ENCODE data around the gene SSH2.

DNA sequence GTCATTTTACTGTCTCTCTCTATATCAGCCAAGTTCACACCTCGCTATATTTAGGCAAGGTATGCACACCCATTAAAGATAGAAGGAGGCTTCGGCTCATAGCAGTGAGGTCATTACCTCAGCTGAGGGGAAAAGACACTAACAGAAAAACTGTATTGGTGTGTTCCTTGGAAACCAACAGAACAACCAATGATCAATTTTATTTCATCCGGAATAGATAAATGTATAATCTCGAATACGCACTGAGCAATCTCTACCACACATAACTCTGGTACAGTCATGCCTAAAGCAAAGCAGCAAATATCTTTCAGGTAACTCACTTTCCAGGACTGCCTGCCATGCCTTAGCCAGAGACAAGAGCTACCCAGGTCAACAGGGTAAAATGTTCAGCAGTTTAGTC, 197.4 kb downstream of the SSH2 start:
- TF ChIP-seq POLR2A (IDR thresholded peaks at IDR 0.05; ENCODE audit: low read length), result no peak
- TF ChIP-seq GATA1 (IDR thresholded peaks at IDR 0.05; ENCODE audit: low read depth, low read length), result no peak
